GM21528 (cell line): ENCODE data around the gene KCNH6.

Source experiments
- ATAC-seq: cut with Tn5 transposase; IDR thresholded peaks from one replicate; pipeline ENCODE4 v1.9.1; 2021; ENCODE audit warnings: mild to moderate bottlenecking, moderate library complexity; ENCODE audit not compliant: unreplicated experiment, low FRiP score

Gene KCNH6, protein sequence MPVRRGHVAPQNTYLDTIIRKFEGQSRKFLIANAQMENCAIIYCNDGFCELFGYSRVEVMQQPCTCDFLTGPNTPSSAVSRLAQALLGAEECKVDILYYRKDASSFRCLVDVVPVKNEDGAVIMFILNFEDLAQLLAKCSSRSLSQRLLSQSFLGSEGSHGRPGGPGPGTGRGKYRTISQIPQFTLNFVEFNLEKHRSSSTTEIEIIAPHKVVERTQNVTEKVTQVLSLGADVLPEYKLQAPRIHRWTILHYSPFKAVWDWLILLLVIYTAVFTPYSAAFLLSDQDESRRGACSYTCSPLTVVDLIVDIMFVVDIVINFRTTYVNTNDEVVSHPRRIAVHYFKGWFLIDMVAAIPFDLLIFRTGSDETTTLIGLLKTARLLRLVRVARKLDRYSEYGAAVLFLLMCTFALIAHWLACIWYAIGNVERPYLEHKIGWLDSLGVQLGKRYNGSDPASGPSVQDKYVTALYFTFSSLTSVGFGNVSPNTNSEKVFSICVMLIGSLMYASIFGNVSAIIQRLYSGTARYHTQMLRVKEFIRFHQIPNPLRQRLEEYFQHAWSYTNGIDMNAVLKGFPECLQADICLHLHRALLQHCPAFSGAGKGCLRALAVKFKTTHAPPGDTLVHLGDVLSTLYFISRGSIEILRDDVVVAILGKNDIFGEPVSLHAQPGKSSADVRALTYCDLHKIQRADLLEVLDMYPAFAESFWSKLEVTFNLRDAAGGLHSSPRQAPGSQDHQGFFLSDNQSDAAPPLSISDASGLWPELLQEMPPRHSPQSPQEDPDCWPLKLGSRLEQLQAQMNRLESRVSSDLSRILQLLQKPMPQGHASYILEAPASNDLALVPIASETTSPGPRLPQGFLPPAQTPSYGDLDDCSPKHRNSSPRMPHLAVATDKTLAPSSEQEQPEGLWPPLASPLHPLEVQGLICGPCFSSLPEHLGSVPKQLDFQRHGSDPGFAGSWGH

DNA sequence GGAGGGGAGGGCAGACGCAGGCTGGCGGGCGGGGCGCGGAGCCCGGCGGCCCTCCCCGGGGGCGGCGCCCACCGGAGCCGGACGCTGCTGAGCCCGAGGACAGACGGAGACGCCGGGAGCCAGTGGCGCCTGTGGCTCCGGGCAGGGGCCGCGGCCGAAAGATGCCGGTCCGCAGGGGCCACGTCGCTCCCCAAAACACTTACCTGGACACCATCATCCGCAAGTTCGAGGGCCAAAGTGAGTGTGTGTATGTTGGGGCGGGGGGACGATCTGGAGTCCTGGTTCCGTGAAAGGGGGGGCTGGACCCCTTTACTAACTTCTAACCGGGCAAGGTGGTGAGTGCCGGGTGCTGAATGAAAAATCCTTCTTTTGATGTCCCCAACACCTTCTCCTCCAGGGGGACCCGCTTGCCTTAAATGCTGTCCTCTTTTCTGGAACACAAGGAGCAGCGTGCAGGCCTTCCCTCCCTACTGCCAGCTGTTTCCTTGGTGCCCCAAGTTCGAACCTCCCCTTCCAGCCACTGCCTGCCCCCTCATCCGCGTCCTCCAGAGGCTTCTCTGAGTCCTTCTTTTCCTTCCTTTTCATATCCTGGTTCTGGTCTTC is at the start of gene KCNH6:
TSS of gene KCNH6 (plus strand) at position 106 of the 603 bp plus-strand sequence. CDS start at position 162, 56 bp downstream.
- ATAC-seq = no peak

DNA sequence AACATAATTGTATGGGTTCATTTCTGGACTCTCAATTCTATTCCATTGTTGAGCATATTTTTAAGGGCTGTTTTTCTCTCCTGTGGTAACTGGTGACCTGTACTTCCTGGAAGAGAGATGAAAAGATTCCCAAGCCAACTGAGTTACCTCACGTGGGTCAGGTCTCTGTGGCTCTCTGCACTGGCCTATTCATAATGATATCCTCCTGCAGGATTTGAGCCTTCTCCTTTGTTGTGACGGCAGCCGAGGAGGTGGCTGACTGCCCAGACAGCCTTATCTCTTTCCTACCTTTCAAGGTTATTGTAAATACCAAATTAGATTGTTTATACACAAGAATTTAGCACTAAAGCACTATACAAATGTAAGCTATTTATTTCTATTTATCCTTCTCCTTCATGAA is 49.0 kb upstream of the KCNH6 start:
- ATAC-seq = no peak

DNA sequence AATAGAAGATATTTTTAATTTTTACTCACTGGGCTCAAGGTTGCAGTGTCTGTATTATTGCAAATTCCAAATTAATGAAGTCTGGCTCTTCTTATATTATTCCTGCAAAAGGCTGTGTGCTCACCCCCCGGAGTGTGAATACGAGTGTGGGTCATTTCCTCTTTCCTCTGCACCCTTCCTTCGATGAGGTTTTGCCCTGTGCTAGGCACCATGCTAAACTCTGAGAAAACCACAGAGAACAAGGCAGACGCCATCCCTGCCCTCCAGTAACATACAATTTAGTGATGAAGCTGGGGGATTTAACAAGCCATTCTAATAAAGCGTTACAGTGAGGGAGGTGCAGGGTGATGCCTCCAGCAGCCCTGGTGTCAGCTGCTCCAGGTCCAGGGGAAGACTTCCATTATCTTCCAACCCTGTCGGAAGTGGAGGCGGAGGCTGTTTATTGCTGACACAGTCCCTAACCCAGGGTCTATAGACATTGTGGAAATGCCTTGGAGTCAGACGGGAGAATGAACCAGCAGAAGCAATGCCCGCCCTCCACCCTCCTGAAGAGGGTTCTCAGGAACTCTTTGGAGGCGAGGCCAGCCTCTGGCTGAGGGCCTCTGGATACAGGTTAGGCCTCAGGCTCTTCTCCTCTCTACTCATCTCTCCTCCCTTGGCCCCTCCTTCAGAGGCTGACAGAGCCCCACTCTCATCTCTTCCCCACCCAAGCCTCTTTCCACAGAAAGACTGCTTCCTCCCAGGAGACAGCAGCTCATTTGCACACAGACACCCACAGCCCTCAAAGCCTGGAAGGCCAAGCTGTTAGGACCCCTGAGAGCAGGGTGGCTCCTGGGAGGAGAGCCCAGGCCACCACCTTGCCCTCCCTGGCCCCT is 48.3 kb upstream of the KCNH6 start:
- ATAC-seq = no peak

DNA sequence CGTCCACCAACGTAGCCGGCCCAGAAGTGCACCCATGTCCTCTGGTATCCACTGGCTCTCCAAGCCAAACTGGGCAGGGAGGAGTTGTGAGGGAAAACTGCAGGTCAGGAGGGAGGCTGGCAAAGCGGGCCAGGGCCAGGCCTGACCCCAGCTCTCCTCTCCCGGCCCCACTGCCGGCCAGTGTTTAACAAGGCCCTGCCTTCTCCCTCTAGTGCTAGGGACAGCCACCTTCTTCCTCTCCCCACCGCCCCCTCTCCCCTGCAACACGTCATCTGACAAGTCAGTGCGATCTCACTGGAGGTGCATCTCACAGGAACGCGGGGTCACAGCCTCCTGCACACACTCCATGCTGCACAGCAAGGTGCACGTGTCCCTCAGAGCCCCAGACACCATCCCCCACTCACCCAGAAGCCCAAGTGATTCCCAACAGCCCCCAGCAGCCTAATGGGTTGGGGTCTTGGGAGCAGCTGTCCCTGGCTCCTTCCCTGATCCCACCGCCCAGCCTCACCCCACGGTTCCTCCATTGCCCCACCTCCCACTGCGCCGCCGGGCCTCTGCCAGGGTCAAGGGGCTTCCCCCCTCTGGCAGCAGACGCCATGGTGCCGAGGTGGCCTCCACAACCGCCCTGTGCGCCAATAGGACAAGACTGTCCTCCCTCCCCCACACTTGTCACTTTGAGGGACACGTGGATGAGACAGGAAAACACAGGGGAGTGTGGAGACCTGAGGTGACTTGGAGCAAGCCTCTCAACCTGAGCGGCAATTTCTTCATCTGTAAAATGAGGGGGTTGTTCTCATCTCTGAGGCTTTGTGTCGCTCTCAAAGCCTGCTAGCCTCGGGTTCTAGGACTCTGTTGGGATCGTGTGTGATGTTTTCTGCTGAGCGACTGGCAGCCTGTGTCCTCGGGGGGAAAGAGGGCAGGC is 47.4 kb upstream of the KCNH6 start:
- no peak for ATAC-seq

DNA sequence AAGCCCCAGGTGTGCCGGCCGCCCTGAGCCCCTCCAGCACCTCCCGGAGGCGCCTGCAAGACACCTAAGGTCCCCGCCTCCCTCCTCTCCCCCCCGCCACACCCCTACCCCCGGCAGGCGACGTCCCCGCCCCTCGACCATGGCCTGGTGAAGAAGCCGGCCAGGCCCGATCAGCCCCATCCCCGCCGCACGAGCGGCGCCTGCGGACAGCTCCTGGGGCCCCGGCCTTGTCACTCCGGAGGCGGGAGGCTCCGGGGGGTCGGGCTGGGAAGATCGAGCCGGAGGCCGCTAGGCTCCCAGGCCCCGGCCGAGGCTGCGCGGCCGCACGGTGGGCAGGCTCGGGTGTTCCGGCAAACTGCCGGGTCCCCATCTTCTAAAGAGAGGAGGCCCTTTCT is 46.7 kb upstream of the KCNH6 start:
- ATAC-seq = no peak

DNA sequence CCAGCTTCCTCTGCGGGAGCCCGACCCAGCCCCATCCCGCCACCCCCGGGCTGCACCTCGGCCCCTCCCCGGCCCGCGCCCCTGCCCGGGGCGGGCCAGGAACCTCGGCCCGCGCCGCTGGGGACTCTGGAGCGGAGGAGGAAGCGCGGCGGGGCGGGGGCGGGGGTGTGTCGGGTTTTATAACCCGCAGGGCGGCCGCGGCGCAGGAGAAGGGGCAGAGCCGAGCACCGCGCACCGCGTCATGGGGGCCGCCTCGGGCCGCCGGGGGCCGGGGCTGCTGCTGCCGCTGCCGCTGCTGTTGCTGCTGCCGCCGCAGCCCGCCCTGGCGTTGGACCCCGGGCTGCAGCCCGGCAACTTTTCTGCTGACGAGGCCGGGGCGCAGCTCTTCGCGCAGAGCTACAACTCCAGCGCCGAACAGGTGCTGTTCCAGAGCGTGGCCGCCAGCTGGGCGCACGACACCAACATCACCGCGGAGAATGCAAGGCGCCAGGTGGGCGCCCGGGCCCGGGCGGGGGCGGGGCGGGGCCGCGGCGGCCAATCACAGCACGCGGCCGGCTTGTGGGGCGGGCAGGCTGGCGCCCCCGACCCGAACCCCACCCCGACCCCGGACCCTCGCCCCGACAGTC is 46.2 kb upstream of the KCNH6 start, which contains the start of gene ACE:
TSS of gene ACE (plus strand) at position 208 of the 626 bp plus-strand sequence. CDS start at position 242, 34 bp downstream.
- ATAC-seq = peak; percentile 58

DNA sequence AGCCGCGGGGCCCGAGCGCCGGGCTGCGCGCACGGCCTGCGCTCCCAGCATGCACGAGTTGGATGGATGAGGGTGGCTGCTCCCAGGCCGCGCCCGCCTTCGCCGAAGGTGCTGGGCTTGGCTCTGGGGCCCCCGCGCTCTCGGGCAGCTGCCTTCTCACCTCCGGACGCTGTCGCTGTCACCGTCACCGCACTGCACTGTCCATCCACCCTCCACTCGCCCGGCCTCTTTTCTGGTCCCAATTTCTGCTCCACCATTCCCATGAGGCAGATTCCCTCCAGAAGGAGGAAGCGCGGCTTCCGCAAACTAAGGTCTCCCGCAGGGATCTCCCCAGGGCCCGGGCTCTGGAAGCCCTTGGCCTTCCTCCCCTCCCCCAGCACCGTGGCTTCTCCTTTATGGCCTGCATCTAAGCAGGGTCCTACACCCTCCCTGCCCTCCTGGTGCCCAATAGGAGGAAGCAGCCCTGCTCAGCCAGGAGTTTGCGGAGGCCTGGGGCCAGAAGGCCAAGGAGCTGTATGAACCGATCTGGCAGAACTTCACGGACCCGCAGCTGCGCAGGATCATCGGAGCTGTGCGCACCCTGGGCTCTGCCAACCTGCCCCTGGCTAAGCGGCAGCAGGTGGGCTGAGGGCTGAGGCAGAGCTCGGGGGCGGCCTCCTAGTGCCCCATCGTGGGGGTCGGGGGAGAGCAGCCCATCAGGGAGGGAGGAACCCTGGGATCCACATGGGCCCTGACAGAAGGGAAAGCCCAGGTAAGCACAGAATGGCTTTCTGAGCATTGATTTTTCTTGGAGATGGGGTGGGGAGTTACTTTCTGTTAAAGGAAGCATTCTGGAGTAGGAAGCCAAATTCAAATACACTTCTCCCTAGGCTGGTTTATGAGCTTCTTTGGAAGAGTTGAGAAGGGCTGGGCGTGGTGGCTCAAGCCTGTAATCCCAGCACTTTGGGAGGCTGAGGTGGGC is 45.4 kb upstream of the KCNH6 start:
- ATAC-seq = no peak

DNA sequence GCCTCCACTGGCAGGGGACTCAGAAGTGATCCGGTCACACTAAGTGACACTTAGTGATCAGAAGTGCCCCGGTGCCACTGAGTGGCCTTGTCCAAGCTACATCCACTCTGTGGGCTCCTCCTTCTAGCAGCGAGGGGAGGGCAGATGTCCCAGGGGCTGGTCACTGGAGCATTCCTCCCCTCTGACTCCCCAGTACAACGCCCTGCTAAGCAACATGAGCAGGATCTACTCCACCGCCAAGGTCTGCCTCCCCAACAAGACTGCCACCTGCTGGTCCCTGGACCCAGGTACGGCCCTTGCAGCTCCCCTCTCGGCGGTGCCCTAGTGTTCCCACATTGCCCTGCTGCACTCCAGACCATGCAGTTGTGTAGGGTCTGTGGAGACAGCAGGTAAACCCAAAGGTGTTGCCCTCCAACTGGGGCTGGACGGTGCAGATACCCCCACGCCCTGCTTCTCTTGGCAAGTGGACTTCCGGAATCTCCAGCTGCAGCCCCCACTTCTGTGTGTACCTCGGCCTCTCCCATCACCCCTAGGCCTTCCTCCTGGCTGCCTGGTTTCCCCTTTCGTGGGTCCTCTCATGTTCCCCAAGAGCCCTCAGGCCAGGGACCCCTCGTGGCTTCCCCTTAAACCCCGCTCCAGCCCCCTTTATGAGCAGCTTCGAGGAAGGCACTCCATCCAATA is 44.2 kb upstream of the KCNH6 start:
- ATAC-seq = peak; percentile 73

DNA sequence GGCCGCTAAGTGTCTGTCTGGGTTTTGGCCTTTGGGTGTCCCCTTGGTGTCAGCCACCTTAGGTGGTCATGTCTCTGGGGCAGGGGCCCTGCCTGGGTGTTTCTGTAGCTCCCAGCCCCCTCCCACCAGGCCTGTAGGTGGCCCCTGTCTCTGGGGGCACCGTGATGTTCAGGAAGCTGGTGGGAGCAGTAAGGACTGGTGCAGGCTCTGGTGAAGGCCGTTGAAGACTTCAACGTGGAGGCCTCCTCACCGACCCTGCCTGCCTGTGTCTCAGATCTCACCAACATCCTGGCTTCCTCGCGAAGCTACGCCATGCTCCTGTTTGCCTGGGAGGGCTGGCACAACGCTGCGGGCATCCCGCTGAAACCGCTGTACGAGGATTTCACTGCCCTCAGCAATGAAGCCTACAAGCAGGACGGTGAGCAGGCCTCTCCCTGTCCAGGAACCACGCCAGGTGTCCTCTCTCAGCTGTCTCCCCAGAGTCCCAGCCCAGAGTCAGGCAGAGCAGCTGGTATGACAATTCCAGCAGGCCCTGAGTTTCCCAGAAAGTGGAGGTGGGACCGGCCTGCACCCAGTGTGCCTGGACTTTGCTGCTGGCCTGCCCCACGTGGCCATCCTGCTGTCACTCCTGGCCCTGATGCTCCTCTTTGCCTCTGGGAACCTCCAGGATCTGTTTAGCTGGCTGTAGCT is 43.5 kb upstream of the KCNH6 start:
- ATAC-seq = no peak

DNA sequence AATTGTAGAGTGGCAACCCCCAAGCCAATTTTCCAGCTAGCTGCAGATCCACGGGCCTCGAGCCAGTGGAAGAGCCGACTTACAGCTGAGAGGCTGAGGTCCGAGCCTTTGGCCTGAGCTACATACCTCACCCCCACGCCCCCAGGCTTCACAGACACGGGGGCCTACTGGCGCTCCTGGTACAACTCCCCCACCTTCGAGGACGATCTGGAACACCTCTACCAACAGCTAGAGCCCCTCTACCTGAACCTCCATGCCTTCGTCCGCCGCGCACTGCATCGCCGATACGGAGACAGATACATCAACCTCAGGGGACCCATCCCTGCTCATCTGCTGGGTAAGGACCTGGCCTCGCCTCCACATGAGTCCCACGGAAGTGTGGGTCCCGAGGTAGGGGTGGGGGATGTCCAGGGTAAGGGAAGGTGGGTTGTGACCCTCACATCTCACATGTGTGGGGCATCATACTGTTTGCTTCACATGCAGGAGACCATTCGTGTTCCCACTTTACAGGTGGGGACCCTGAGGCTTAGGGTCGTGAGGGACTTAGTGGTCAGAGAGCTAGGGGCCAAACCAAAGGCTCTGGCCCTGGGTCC is 42.9 kb upstream of the KCNH6 start:
- no peak for ATAC-seq

DNA sequence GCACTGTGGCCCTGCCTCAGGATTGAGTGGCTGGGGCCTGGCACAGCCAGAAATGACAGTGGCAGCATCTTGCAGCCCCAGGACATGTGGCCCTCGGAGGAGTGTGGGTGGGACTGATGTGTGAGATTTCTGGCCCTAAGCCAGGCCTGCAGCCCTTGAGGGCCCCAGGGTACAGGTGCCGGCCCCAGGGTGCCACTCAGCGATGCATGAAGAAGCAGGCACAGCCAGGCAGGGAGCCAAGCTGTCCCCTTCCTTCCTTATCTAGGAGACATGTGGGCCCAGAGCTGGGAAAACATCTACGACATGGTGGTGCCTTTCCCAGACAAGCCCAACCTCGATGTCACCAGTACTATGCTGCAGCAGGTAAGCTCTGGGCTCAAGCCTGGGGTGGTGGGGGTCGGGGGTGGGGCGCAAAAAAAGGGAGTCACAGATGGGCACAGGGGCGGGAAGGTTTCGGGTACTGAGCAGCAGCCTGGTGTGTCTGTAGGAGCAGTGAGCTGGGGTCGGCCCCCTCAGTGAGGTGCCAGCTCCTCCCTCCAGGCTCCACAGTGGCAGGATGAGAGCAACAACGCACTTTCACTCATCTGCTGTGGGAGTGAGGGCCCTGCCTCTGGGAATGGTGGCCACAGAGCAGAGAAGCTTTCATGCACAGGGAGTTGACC is 42.2 kb upstream of the KCNH6 start:
- ATAC-seq = no peak

DNA sequence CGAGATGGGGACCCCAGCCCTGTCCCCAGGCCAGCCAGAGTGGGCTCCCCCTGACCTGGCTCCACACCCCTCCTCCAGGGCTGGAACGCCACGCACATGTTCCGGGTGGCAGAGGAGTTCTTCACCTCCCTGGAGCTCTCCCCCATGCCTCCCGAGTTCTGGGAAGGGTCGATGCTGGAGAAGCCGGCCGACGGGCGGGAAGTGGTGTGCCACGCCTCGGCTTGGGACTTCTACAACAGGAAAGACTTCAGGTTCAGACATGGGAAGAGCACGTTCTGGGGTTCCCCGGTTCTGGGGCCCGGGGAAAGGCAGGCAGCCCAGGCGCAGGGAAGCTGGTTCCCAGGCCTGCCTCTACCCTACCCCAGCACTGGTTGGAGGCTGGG is 41.7 kb upstream of the KCNH6 start:
- ATAC-seq = no peak

DNA sequence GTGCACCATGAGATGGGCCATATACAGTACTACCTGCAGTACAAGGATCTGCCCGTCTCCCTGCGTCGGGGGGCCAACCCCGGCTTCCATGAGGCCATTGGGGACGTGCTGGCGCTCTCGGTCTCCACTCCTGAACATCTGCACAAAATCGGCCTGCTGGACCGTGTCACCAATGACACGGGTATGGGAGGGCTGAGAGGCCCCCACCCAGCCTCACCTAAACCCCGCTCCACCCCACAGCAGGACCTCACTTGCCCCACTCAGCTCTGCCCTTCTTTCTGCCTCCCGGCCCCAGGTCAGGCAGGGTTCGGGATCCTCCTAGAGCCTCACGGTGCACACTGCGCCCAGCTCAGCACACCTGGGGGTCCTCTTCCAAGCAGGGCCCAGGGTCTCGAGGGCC is 40.6 kb upstream of the KCNH6 start:
- no peak for ATAC-seq

DNA sequence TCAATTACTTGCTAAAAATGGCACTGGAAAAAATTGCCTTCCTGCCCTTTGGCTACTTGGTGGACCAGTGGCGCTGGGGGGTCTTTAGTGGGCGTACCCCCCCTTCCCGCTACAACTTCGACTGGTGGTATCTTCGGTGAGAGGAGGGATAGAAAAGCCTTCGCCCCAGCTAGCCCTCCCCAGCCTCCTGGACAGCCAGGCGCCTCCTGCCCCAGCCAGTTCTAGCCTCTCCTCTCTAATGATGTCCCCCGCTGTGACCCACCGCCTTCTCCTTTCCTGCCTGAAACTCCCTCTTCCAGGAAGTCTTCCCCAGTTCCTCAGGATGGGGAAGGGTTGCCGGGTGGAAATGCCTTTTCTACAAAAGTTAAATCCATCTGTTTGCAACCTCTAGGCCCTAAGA is 40.1 kb upstream of the KCNH6 start:
- no peak for ATAC-seq
